ENCODE measurements around the gene PBOV1.

Gene PBOV1

DNA sequence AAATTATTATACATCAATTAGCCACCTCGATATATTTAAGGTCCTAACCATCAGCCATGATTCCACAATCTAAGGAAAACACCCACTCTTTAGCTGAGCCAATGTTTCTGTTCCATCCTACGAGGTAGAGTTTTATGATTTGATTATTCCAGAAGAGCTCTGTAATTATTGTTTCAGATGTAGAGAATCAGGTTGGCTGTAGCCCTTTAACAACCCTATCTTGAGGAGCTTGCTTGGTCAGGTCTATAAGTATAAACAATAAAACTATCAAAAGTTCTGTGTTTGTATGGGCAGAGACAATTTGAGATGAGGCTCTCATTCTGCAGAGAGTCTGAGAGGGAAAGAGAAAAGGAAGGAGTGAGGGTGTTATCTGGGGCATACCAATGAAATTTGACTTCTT lies at the start of gene PBOV1:
PBOV1 (minus strand) TSS at position 43 of the 400 bp plus-strand sequence. CDS start 96 bp downstream, outside the sequence.
- DNase-seq (ENCODE audit: low read depth) = no peak

DNA sequence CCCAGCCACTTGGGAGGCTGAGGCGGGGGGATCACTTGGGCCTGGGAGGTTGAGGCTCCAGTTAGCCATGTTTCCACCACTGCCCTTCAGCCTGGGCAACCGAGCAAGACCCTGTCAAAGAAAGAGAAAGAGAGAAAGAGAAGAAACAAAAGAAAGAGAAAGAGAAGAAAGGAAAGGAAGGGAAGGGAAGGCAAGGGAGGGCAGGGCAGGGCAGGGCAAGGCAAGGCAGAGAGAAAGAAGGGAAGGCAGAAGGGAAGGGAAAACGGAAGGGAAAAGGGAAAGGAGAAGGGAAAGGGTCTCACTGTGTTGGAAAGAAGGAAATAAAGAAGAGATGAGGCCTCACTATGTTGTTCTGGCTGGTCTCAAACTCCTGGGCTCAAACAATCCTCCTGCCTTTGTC lies 47.8 kb upstream of the PBOV1 start:
- no peak for DNase-seq (ENCODE audit: low read depth)

DNA sequence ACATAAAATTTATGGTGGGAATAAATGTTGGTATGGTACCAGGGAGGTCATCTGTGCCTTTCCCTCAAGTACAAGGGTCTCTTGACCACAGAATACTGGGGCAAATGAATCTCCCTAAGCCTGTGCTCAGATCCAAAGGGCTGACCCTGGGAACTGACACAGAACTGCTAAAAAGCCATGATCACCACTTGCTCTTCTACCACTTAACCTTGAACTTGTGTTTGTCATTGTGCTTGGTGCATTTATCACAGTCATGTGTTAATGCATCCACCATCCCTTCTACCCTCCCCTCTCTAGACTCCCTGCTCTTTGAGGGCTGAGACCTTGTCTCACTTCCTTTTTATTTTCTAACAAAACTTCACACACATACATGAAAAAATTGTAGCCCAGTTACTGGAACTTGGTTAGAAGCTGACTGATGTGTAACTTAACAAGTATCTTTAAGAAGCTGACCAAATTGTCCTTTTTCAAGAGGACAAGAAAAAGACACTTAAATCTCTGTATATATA lies 46.1 kb upstream of the PBOV1 start:
- no peak for DNase-seq (ENCODE audit: low read depth)

DNA sequence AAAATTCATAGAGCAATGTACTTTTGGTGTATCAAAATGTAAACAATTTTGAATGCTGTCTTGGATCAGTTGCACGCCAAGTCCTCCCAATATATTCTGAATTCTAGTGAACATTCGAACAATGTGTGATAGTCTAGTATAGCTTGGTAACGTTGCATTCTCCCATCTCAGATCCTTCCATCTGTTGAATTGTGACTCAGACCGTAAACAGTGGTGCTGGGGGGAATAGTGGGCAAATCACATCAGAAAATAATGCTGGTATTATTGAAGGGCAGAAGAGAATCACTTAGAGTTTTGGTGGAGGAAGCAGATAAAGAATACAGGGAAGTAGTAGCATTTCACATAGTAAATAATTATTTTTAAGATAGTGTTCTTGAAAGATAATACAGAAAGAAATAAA lies 45.7 kb upstream of the PBOV1 start:
- no peak for DNase-seq (ENCODE audit: low read depth)

DNA sequence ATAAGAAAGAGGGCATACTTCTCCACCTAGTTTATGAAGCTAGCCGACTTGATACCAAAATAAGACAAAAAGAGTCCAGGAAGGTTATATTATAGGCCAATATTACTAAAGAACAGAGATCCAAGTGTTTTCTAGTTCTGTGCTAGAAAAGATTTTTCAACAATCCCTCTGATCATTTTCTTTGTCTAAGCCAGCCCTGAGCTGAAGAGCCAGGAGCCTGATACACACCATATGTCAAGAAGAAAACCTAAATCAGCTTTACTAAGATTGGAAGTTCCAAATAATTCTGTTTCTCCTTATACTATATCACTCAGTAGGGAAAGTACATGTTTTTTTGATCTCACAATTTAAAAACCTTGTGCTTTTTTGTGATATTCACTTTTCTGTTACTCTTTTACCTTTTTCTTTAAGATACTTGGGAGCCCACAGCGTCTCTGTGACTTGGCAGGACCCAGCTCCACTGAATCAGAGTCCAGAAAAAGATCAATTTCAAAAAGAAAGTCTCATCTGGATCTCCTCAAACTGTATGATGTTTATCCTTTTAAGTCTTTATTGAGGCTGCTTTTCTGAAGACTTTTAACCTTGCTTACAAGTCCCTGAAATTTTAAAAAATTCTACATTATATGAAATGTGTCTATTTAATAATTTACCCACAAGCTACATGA lies 43.0 kb upstream of the PBOV1 start:
- DNase-seq (ENCODE audit: low read depth) = no peak

DNA sequence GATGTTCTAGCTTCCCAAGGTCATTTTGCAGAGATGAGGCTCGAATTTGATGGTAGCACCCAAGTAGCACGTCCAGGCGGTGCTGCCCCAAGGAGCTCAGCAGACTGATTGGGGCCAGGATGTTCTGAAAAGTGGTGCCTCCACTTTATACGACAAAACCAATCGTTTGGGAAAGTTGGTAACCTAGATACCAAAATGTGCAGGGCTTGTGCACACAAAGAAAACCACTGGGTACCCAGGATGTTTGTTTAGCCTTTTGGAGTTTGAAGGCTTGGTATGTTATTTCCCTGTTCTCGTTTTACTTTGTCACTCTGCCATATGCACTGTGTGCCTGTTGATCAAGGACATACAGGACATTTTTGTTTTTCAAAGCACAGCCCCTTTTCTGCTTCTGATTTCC lies 40.7 kb upstream of the PBOV1 start:
- no peak for DNase-seq (ENCODE audit: low read depth)

DNA sequence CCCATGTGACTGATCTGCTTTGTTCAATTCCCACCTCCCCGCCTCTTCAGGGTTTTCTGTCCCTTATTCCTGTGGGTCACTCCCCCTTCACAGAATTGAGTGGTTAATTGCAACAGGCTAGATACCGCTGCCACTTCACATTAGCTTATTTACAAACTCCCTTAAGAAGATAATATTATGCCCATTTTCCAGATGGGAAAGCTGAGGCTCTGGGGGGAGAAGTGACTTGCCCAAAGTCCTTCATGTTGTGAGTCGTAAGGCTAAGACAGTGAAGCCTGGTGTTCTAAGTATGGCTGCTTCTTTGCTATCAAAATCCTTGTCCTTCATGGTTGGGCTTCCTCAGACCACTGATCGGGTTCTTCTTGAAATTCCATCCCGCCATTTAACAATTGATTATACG lies 39.9 kb upstream of the PBOV1 start:
- no peak for DNase-seq (ENCODE audit: low read depth)

DNA sequence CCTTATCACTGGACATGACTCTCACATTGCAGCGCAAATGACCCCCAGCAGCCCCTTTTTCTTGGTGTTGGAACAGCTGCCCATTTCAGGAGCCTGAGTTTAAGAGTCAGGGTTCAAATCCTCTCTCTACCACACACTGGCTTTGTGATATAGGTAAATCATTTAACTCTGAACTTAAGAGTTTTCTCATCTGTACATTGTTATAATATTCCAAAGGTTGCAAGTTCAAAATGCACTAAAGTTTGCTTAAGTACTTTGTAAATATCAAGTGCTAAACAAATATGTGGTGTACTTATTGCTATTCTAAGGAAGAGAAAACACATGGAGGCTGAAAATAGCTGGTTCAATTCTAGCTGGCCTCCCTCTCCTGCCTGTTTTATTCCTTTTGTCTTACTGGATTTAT lies 39.3 kb upstream of the PBOV1 start:
- no peak for DNase-seq (ENCODE audit: low read depth)

DNA sequence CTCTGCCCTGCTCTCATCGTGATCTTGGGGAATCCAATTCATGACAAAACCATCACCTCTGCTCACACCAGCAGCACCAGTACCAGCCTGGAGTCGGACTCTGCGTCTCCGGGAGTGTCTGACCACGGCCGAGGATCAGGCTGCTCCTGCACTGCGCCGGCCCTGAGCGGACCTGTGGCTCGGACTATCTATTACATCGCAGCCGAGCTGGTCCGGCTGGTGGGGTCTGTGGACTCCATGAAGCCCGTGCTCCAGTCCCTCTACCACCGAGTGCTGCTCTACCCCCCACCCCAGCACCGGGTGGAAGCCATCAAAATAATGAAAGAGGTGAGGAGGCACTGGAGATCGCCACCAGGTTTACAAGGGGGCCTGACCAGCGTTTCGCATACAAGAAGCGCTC lies 37.2 kb upstream of the PBOV1 start:
- no peak for DNase-seq (ENCODE audit: low read depth)

DNA sequence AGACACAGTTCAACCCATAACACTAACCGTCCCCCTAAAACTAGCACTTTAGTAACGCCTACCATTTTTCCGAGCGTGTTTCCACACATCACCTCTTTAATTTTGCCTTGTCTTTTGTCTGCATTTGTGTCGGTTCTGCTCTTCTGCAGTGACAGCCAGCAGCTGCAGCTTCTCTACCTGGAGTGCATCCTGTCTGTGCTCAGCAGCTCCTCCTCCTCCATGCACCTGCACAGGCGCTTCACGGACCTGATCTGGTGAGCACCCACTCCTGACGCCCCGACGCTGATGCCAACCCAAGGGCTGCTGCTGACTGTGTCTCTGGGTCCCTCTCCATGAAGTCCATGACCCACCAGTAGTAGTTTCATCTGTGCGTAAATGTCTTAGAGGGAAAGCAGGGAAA lies 35.4 kb upstream of the PBOV1 start:
- DNase-seq (ENCODE audit: low read depth) = no peak

DNA sequence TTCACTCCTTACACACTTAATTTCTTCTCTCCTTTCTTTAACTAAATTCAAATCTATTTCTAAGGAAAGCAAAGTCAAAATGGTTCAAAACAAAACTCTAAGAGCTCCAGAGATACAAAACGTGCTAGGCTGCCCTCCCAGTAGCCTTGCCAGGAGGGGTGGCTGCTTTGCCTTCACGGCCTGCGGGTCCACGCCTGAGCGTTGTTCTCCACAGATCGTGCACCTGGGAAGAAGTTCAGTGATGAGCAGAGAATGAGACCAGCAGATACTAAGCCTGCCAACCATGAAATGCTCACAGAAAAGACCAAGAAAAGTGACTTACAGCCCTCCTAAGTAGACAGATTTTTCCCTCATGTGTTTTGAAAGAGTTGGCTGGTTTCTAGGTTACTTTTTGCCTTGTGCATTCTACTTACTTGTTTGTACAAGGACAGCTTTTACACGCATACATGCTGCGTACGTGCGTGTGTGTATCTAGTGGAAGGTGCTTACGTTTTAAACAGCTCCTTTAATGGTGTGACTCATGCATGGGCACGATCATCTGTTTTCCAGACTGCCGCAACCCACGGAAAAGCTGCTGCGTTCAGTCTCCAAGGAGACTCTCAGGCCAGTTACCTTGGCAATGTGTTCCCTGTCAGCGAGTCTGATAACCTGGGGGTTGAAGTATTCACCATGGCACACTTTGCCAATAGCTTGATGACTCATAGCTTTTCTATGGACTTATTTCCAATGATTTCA lies 32.4 kb upstream of the PBOV1 start:
- no peak for DNase-seq (ENCODE audit: low read depth)

DNA sequence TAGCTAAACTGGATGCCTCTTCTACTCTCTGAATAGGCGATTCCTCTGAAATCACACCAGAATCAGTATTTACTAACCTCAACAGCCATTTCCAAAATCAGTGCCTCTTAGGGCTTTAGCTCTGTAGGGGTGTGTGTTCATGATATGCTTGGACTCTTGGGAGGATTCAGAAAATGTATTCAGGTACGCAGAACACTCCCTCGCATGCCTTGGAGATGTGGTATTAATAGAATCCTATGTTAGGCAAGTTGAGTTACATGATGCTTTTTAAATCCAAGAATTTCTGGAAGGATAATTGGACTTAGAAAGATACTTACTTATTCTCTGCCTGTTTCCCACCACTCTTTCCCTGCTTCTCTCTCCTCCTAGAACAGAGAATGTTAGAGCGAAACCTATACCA lies 31.8 kb upstream of the PBOV1 start:
- DNase-seq (ENCODE audit: low read depth) = no peak

DNA sequence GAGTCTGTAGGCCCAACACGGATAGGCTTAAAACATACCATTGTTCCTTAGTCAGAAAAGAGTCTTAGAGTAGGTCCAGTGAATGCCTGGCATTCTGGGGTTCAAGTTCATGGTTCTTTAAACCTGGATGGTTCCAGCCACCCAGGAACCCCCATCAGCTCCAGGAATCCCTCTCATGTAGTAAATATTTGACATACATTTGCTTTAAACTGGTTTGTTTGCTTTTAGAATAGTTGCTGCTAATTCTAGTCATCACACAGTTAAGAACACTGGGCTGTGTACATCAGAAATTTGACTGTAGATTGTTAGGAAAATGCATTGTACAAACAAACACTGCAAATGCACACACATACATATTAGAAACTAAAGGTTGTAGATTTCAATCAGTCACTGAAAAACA lies 30.6 kb upstream of the PBOV1 start:
- no peak for DNase-seq (ENCODE audit: low read depth)

DNA sequence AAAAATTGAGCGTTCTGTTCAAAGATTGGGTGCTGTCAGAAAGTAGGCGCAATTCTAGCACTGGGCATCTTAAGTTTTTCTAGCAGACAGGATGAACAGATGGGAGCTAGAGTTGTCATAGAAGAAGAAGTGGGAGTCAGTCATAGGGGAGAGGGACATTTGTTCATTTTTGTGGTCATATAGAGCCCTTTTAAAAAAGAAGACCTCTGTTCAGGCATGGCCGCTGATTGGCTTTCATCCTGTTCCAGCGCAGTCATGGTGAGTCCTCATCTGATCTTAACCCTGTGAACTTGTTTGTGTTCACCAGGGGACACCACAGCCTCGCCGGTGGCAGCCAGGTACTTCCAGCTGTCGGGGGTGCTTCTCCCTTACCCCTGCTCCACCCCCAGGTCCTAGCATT lies 29.7 kb upstream of the PBOV1 start:
- no peak for DNase-seq (ENCODE audit: low read depth)

DNA sequence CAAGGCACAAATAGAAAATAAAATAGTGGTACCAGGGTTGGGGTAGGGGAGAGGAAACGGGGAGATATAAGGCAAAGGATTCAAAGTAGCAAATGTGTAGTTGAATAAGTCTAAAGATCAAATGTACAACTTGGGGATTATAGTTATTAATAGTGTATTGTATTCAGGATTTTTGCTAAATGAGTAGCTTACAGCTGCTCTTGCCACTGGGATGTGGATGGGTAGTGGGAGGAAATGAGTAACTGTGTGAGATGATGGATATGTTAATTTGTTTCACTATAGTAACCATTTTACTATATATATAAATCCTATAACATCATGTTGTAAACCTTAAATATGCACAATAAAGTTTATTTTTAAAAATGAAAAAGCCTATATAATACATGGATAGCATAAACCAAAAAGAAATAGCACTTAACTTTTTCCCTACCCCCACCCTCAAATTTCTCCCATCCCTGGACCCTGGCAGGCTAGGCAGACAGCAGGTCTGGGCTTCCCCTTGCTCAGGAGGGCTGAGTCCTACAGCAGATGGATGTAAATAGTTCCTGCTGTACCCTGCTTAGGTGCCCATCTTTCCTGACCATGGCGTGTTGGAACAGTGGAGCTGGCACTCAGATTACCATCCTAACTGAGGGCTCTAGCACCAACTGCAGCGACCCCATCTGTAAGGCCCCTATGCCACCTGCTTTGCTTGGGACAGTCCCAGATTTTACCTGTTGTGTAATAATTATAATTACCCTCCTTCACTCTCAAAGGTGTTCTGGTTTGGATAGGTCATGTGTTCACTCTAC lies 28.6 kb upstream of the PBOV1 start:
- no peak for DNase-seq (ENCODE audit: low read depth)

DNA sequence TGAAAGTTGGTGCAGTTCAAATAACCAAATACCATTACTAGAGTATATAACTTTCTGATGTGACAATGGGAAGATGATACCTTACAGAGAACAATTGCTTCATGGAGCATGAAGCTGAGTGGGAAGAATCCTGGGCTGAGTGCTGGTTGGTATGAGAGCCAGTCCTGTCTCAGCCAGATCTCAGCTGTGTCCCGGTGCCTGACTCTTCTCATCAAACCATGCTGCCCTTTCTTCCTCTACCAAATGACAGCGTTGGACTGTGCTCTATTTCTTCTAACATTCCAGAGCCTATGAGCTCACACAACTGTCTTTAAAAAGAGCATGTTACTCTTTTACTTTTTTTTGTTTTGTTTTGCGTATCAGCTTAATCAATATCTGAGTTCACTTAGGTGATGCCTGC lies 27.5 kb upstream of the PBOV1 start:
- no peak for DNase-seq (ENCODE audit: low read depth)

DNA sequence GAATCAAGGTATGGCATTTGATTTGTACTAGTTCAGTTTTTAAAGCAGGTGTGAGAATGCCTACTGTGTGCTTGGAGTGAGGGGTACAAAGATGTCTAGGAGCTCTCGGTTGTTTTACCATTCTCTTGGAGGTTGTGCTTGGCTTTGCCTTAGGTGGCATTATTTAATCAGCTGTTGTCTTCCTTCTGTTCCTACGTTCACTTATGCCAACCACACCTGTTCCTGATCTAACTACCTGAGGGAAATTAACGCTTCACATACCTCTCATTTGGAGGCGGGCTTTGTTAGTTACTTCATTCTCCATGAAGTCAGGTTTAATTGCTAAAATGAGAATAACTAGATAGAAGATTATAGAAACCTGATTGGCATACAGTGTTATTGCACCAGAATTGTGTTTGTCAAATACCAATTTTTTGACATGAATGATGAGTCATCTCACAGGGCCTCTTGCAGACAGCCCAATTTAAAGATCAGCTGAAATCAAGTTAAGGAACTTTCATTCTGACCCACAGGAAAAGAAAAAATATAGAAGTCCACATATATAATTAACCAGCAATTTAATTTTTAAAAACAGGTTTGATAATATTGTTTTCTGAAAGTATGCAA lies 24.8 kb upstream of the PBOV1 start:
- no peak for DNase-seq (ENCODE audit: low read depth)

DNA sequence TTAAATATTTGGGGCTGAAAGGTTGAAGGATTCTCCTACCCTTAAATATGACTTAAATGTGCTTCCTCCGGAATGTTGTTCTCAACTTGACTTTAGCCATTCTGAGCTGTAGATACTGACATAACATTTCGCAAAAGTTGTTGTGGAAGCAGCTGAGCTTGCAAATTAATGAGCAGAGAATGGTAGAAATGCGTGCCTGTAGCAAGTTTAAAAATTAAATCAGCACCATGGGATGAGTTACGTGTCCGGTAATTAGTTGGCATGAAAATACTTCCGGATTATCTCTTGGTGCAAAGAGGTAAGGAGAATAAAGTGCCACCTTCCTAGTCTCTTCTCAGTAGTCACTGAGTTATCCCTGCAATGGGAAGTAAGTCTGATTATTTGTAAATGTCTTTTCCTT lies 23.6 kb upstream of the PBOV1 start:
- no peak for DNase-seq (ENCODE audit: low read depth)

DNA sequence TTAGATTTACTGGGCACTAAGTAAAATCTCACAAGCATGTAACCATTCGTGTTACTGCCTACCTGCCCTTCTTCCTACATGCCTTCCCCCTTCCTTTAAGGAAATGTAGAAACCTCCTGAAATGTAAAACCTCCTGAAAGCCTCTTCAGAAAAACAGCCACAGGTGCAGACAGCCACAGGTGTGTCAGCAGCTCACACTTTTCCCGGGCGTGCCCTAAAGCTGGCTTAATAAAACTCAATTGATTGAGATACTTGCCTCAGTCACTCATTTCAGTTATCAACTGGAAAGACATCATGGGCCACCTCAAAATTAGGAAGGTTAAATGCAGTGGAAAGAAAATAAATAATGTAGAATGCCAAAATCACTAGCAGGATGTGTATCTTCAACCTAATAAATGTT lies 23.1 kb upstream of the PBOV1 start:
- DNase-seq (ENCODE audit: low read depth) = no peak

DNA sequence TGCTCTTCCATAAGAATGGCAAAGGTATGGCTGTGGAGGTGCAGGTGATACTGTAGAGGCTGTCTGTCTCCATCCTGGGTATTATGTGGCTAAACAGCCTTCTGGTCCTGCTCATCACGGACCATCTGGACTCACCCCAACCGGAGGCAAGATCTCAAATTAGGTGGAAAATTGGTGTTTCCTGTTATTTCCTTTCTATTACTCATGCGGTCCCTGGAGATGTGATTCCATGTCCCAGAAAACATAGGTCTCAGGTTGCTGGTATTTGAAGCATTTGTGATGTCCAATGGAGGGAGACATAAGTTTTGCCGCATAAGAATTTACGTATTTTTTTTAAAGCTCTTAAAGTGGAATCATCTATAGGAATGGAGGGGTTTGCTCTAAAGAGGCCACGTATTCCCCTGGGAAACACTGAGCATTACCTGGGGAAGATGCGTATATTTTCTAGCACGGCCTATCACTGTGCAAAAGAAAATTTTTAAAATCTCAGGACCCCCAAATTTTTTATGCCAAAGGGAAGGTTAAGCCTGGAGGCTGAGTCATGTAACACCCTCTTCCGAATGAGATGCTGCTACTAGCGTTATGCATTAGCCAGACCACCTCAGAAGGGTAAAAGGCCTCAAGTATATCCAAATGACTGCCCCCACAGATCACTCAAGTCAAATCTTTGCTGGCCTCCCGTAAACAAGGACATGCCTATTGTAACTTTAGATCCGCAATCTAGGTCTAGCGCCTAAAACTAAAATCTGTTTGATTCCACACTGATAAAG lies 22.4 kb upstream of the PBOV1 start:
- no peak for DNase-seq (ENCODE audit: low read depth)

DNA sequence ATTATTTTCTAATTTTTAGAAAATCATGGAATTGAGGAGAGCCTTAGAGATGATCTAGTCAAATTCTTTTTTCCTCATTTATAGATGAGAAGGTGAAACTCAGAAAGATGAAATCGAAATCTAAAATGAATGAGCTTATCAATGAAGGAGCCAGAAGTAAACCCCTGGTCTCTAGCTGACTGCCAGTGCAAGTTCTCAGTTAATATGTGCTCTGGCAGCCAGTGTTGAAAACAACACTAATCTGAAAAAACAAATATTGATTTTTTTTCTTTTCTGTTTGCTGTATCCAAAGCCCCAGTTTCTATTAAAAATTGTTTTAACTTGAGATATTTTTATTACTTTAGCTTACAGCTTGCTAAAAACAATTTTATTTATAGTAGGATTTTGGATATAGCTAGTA lies 21.5 kb upstream of the PBOV1 start:
- DNase-seq (ENCODE audit: low read depth) = no peak

DNA sequence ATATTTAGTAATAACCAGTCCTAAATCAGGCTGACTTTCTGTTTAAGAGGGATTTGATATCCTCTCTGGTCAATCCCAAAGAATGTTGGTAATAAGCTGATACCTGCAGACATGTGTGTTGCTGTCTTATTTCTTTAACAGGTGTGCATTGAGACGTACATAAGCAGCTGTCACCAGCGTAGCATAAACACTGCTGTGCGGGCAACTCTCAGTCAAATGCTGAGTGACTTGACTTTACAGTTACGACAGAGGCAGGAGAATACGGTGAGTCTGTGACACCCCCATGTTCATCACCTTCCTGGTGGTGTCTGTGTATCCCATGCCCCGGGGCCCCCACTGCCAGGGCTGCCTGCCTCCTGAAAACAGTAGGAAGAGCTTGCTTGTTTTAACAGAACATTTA lies 20.1 kb upstream of the PBOV1 start:
- DNase-seq (ENCODE audit: low read depth) = no peak

All from stimulated activated CD8-positive, alpha-beta memory T cell treated with anti-CD3 and anti-CD28 coated beads, Interleukin-15, amount 100 ng/mL, for 1 hour (primary cell).